Astrocyte (in vitro differentiated cells and primary cell): ENCODE data around the gene PI4K2A.

ENCODE experiments used
- CTCF ChIP-seq: IDR thresholded peaks from 2 replicates; pipeline ENCODE4 v1.5.1; 2011; ENCODE audit warnings: low read depth, mild to moderate bottlenecking, inconsistent platforms, low read length, moderate library complexity; ENCODE audit not compliant: insufficient read depth
- EZH2 ChIP-seq: IDR thresholded peaks from 2 replicates; pipeline ENCODE4 v1.6.1; 2012; ENCODE audit warnings: mild to moderate bottlenecking, low read length, inconsistent platforms; ENCODE audit not compliant: insufficient read depth

GRCh38 chr10:97629289-97629688, 11.2 kb upstream of the PI4K2A start:
- TF ChIP-seq CTCF (no peak), EZH2 (no peak)
